Medulla oblongata (tissue), 1 donor: ENCODE results near the gene CIB4.

Experiments
- DNase-seq: peaks from one replicate; pipeline ENCODE4 v3.0.0-alpha.2; 2015; ENCODE audit errors: extremely low spot score

Gene CIB4

GRCh38 chr2:26642429-26642828 is 1.3 kb upstream of the CIB4 start:
- no peak for DNase-seq

- no peak for DNase-seq
Measured at GRCh38 chr2:26640331-26640745, 828 bp downstream of the CIB4 start.

GRCh38 chr2:26639685-26640243 is 1.4 kb downstream of the CIB4 start:
- no peak for DNase-seq

GRCh38 chr2:26637811-26638310 is 3.3 kb downstream of the CIB4 start:
- DNase-seq = no peak

- DNase-seq = no peak
Measured at GRCh38 chr2:26636935-26637334, 4.2 kb downstream of the CIB4 start.

- DNase-seq = no peak
Measured at GRCh38 chr2:26635401-26635800, 5.8 kb downstream of the CIB4 start.

GRCh38 chr2:26634636-26635230 is 6.4 kb downstream of the CIB4 start:
- no peak for DNase-seq

GRCh38 chr2:26633993-26634595 is 7.1 kb downstream of the CIB4 start:
- DNase-seq = no peak

GRCh38 chr2:26633351-26633945 is 7.7 kb downstream of the CIB4 start:
- DNase-seq = no peak

- DNase-seq = no peak
Measured at GRCh38 chr2:26632624-26633185, 8.5 kb downstream of the CIB4 start.

GRCh38 chr2:26631401-26632170 is 9.6 kb downstream of the CIB4 start:
- DNase-seq = no peak

GRCh38 chr2:26630669-26631360 is 10.4 kb downstream of the CIB4 start:
- no peak for DNase-seq

GRCh38 chr2:26630235-26630634 is 10.9 kb downstream of the CIB4 start:
- no peak for DNase-seq

GRCh38 chr2:26629751-26630150 is 11.4 kb downstream of the CIB4 start:
- no peak for DNase-seq

GRCh38 chr2:26629346-26629630 is 11.9 kb downstream of the CIB4 start:
- DNase-seq = no peak

- no peak for DNase-seq
Measured at GRCh38 chr2:26628561-26629345, 12.4 kb downstream of the CIB4 start.

- DNase-seq = no peak
Measured at GRCh38 chr2:26627350-26628105, 13.6 kb downstream of the CIB4 start.

- no peak for DNase-seq
Measured at GRCh38 chr2:26626606-26627005, 14.6 kb downstream of the CIB4 start.

- DNase-seq = no peak
Measured at GRCh38 chr2:26623541-26624495, 17.3 kb downstream of the CIB4 start.
